Measurements from ENCODE around the gene CAMTA2.
A peak's percentile ranks its signal among the peaks of the same experiment; 100 is the strongest.
"Not testable (repeated sequence)": the region's sequence is repeated elsewhere in the genome, so short reads cannot be mapped to it uniquely, and the experiment has no call there.

Gene CAMTA2

DNA sequence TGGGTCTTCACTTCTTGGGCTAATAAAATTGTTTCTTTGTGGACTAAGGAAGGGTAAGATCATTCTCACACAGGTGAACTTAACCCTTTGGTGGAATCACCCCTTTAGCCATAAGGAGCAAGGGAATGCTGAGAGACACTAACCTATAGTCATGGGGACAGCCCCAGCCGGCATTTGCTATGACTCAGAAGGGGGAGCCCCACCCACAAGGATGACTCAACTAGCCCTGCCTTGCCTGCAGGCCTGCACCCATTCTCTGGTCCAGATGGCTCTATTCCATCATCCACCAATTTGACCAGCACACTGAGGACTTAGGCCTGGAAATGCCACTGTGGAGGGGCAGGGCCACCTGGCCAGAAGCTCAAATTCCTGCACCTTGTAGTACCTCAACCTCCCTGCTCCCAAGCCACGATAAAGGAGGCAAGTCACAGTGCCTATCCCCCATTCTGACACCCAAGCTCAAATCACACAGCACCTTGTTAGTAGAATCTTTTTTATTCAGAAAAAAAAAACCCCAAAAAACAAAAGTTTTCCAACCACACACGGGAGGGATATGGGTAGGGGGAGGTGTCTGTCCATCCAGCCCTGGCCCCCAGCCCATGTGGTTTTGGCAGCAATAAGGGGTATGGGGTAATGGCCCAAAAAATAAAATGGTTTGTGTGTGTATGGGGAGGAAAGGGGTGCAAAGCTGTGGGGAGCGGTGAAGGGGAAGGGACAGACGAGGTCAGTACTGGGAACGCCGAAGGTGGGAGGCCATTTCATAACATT lies 42.1 kb downstream of the CAMTA2 start:
- peak; percentile 51 for DNase-seq

DNA sequence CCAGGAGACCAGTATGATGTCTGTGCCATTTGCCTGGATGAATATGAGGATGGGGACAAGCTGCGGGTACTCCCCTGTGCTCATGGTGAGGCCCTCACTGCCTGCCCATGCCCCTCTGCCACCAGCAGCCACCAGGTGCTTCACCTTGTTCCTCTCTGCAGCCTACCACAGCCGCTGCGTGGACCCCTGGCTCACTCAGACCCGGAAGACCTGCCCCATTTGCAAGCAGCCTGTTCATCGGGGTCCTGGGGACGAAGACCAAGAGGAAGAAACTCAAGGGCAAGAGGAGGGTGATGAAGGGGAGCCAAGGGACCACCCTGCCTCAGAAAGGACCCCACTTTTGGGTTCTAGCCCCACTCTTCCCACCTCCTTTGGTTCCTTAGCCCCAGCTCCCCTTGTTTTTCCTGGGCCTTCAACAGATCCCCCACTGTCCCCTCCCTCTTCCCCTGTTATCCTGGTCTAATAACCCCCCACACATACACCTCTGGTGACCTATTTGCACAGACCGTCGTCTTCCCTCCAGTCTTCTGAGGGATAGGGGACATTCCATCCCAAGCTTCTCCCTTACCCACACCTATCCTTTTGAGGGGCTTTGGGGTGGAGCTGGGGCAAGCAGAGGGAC lies 42.8 kb downstream of the CAMTA2 start:
- no peak for DNase-seq

DNA sequence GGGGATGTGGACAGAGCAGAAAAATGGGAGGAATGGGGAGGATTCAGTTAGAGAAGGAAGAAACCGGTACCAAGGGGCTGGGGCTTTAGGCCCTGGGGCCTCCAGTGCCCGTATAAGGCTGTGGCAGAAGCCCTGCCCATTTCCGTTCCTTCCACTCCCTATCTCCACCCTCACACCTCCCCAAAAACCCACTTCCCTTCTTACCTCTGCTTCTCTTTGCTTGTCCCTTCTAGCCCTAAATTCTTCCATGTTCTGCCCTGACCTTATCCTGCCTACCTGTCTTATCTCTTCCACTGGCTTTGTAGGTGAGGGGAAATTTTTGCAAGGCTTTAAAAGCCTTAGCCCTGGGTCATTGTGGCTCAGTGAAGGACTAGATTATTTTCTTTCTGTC lies 43.3 kb downstream of the CAMTA2 start:
- no peak for DNase-seq

DNA sequence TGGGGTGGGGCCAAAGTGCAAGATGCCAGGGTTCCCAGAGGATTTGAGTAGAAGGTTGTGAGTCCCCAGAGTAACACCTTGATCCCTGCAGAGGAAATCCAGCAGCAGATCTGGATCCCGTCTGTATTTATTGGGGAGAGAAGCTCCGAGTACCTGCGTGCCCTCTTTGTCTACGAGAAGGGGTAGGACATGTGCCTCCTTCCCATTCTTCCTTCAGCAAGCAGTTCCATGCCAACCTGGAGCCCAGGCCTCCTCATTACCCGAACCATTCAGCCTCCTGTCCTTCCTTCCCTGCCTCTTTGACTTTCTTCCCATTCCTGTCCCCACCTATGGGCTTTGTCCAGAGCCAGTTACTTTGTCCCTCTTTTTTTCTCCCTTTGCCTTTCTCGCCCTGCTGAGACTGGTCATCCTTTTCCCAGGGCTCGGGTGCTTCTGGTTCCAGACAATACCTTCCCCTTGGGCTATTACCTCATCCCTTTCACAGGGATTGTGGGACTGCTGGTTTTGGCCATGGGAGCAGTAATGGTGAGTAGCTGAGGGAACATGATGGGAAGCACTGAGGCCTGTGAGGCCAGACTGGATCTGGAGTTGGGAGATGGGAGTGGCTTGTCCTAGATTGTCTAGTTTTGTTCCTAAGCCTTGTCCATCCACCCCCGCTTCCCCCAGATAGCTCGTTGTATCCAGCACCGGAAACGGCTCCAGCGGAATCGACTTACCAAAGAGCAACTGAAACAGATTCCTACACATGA lies 44.5 kb downstream of the CAMTA2 start:
- DNase-seq = no peak

DNA sequence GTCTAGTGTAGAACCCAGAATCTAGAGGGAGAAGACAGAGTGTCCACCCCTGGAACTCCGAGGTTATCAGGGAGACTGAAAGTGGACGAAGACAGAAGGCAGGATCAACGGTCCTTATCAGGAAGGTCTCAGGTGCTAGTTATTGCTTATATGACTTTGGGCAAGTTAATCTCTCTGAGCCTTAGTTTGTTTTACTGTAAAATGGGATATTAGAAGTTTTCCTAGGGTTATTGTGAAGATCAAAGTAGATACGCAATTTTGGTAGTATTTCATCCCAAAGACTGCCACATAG lies 46.2 kb downstream of the CAMTA2 start:
- no peak for DNase-seq

DNA sequence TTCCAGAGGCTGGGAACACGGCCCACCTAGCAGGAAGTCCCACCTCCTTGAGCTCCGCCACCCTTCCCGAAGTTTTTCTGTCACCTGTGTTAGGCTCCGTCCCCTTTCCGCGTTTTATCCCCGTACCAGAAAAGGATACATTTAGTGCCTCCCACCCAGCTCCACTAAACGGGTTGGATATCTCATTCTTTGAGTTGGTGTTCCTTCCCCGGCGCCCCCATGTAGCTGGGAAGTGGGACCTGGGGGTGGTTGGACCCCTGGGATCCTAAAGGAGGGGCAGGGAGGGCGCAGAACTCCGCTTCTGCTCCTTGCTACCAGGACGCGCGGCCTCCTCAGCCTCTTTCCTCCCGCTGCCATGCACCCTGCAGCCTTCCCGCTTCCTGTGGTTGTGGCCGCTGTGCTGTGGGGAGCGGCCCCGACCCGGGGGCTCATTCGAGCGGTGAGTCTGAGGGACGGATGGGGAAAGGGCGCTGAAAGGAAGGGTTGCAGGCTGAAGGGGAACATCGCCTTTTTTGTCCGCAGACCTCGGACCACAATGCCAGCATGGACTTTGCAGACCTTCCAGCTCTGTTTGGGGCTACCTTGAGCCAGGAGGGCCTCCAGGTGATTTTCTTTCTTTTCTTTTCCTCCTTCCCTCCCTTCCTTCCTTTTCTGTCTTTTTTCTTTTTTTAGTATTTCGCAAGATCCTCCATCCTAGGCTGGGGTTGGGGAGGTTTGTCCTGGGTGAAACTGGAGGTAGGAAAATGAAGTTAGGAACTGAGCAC lies 46.7 kb downstream of the CAMTA2 start:
- DNase-seq = no peak

DNA sequence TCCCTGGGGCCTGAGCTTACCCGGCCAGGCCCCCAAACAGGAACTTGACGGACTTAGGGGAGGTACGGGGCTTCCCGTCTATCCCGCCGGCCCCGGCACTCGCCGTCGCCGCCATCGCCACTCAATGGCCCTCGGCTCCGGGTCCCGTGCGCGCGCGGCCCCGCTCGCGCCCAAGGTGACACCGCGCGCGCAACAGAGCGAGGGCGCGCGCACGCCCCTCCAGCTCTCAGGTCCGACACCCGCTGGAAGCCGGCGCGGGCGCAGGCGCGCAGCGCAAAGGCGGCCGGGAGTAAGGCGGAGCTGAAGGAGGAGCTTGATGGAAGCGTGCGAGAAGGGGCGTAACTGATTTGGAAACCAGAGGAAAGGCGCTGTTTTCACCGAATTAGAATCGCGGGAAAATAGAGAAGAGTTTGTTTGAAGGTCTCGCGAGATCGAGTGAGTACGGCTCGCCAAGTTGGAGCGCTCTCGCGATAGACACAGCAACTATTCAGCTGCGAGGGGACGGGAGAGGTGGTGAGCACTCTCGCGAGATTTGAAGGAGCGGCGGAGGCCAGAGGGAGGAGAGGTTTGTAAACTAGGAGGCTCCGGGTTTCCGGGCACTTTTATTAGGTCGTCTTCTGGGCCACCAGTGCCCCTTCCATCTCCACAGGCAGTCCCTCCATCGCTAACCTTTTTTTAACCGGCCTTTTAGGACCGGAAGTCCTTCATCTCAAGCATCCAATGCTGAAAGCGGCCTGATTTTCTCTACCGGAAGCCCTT lies 47.5 kb downstream of the CAMTA2 start, which contains the start of the genes RNF167 and SLC25A11:
RNF167 (plus strand) TSS at position 473 of the 759 bp plus-strand sequence. CDS start 642 bp downstream, outside the sequence.
SLC25A11 (minus strand) TSS at position 251 of the 759 bp plus-strand sequence; CDS start at position 115, 136 bp downstream.
- peak; percentile 96 for DNase-seq

DNA sequence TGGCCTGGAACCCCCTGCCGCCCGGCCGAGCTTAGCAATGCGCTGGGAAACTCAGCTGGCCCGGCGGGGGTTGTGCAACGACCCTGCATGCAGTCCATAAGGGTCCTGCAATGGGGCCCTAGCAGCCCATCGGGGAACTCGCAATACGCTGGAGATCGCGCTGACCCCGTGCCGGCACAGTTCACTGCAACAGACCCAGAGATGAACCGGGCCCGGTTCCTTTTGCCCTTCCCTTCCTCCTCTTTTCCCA lies 48.0 kb downstream of the CAMTA2 start:
- DNase-seq = no peak

DNA sequence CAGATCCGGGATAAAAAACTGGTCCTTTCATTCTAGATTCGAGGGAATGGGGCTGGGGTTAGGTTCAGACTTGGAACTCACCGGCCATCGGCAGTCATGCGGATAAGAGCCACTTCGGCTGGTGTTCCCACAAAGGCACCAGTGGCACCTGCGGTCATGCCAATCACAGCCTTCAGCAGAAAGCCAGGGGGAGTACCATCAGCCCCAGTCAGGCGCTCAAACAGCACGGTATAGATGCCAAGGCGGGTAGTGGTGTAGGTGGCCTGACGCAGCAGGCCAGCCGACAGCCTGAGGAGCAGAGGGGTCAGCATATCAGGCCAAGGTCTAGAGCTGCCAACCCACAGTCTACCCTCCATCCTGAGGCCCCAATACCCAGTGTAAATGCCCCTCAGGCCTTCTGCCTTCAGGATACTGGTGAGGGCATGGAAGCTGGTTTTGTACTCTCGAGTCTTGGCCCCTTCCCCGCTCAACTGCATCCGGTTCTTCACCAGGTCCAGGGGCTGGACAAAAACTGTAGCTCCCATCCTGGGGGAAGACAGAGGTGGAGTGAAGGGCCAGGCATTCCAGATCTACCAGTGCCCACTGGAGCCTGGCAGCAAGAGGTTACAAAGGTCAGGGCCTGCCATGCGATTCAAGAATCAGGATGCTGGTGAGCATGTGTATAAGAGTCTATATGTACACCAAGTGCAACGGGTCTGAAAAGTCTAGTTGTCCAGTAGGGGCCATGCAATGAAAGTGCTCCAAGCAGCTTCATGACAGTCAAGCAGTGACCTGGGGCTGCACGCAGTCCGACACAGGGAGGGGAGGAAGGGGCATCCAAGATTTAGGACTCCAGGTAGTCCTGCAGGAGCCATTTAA lies 48.6 kb downstream of the CAMTA2 start:
- DNase-seq = peak; percentile 31

DNA sequence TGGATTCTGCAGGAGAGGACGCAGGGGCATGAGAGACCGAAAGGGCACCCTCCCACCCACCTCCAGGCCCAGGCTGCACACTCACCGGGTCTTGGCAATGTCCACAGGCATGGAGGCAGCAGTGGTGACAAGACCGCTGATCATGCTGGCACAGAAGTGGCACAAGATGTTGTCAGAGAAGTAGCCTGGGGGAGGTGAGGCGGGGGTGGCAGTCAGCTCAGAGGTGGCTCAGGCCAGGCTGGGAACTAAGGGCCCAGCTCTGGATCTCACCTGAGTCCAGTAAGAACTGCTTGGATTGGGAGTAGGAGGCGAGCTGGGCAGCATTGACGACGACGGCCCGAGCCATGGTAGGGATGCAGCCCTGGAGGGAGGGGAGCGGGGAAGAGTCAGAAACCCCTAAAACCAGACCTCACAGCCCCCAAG lies 49.4 kb downstream of the CAMTA2 start:
- no peak for DNase-seq

DNA sequence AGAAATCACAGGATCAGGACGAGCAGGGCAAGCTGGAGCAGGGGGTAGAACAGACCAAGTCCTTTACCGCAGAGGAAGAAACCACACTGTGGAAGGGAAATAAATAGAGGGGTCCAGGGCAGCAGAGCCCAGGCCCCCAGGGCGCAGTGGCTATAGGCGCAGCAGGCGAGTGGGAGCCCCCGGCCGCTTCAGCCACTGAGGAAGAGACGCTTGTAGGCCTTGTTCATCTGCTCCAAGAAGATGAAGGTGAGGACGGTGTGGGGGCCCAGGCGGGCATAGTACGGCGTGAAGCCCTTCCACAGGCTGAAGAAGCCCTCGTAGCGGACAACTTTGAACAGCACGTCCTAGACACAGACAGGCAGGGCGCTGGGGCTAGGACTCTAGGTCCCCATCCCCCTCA lies 49.9 kb downstream of the CAMTA2 start:
- DNase-seq = no peak

DNA sequence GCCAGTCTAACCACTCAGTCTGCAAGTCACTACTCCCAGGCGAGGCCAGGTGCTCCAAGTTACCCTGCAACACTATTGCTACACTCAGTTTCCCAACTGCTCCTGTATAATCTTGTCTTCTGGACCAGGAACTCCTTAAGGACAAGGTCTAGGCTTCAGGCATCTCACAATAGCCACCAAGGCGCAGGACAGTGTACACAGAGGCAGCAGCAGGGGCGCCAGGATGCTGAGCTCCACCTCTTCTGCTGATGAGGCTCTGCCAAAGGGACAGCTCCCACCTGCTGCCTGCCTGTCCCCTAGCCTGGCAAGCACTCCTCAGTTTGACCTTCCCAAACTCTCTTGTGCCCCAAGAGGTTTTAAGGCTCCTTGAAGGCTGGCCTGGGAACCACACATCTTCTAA lies 51.0 kb downstream of the CAMTA2 start:
- DNase-seq = no peak

DNA sequence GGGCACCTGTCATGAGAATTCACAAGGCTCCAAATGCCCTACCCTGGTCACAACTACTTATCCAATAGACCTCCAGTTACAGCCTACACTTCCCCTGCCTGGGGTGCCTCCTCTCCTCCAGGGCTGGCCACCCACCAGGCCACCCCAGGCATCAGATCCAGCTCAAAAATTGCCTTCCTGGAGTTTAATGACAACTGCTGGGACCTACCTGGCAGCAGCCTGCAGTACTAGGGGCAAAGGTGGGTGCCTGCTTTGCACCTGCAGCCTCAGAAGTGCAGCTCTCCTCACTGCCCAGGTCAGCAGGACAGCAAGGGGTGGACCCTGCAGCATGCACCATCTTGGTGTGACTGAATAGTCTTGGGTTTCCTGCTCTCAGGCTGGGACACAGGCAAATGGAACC lies 51.8 kb downstream of the CAMTA2 start:
- no peak for DNase-seq

DNA sequence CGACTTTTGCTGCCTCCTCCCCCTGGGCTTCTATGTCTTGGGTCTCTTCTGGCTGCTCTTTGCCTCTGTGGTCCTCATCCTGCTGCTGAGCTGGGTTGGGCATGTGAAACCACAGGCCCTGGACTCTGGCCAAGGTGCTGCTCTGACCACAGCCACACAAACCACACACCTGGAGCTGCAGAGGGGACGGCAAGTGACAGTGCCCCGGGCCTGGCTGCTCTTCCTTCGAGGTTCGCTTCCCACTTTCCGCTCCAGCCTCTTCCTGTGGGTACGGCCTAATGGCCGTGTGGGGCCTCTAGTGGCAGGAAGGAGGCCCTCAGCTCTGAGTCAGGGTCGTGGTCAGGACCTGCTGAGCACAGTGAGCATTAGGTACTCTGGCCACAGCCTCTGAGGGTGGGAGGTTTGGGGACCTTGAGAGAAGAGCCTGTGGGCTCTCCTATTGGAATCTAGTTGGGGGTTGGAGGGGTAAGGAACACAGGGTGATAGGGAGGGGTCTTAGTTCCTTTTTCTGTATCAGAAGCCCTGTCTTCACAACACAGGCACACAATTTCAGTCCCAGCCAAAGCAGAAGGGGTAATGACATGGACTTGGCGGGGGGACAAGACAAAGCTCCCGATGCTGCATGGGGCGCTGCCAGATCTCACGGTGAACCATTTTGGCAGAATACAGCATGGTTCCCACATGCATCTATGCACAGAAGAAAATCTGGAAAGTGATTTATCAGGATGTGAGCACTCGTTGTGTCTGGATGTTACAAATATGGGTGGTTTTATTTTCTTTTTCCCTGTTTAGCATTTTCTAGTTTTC lies 53.1 kb downstream of the CAMTA2 start:
- DNase-seq = peak; percentile 92

DNA sequence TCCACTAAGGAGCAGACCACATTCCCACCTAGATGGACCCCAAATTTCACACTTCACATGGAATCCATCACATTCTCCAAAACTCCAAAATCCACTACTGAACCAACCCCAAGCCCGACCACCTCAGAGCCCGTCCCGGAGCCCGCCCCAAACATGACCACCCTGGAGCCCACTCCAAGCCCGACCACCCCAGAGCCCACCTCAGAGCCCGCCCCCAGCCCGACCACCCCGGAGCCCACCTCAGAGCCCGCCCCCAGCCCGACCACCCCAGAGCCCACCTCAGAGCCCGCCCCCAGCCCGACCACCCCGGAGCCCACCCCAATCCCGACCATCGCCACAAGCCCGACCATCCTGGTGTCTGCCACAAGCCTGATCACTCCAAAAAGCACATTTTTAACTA lies 53.8 kb downstream of the CAMTA2 start:
- DNase-seq = no peak

DNA sequence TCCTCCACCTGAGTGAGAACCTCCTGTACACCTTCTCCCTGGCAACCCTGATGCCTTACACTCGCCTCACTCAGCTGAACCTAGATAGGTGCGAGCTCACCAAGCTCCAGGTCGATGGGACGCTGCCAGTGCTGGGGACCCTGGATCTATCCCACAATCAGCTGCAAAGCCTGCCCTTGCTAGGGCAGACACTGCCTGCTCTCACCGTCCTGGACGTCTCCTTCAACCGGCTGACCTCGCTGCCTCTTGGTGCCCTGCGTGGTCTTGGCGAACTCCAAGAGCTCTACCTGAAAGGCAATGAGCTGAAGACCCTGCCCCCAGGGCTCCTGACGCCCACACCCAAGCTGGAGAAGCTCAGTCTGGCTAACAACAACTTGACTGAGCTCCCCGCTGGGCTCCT lies 54.7 kb downstream of the CAMTA2 start:
- no peak for DNase-seq

DNA sequence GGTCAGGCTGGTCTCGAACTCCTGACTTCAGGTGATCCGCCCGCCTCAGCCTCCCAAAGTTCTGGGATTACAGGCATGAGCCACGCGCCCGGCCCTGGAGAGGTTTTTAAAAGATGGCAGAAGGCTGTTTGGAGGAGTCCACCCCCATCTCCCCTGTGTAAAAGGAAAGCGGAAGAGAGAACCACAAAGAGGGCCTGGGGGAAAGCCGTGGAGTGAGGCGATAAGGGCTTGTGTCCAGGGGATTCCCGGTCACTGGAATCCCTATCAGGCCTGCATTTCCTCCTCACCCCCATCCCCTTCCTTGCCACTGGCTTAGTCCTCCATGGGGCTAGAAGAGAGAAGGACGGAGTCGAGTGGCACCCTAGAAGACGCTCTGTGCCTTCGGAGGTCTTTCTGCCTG lies 55.5 kb downstream of the CAMTA2 start, which contains the start of gene GP1BA:
GP1BA (plus strand) TSS at position 315 of the 400 bp plus-strand sequence. CDS start 328 bp downstream, outside the sequence.
- no peak for DNase-seq

DNA sequence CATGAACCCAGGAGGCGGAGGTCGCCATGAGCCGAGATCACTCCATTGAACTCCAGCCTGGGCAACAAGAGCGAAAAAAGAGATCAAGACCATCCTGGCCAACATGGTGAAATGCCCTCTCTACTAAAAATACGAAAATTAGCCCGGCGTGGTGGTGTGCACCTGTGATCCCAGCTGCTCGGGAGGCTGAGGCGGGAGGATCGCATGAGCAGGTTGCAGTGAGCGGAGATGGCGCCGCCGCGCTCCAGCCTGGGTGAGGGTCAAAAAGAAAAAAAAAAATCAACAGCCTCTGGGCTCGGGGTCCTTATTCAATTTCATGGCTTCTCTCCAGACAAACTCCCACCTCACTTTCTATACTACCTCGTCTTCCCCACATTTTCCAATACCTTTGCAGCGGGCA lies 58.6 kb downstream of the CAMTA2 start:
- DNase-seq = no peak

DNA sequence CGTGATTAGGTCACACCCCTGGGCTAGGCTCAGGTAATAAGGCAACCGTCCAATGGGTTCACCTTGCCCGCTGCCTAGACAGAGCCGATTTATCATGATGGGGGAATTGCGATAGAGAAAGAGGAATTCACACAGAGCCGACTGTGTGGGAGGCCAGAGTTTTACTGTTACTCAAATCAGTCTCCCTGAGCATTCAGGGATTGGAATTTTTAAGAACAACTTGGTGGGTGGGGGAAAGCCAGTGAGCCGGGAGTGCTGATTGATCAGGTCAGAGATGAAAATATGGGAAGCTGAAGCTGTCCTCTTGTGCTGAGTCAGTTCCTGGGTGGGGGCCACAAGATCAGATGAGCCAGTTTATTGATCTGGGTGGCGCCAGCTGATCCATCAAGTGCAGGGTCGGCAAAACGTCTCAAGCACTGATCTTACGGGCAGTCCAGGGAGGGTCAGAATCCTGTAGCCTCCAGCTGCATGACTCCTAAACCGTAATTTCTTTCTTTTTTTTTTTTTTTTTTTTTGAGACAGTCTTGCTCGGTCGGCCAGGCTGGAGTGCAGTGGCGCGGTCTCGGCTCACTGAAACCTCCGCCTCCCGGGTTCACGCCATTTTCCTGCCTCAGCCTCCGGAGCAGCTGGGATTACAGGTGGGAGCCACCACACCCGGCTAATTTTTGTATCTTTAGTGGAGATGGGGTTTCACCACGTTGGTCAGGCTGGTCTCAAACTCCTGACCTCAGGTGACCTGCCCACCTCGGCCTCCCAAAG lies 60.7 kb downstream of the CAMTA2 start:
- DNase-seq = not testable (repeated sequence)

DNA sequence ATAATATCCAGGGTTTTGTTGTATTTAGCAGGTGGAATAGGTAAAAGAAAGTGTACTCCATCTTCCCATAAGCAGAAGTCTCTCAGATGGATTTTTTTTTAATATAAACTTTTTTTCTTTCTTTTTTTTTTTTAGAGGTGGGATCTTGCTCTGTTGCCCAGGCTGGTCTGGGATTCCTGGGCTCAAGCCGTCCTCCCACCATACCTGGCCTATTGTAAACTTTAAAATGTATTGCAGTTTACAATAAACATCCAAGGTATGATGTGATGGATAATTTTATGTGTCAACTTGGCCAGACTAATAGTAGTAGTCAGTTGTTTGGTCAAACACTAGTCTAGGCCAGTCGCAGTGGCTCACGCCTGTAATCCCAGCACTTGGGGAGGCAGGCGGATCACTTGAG lies 66.2 kb downstream of the CAMTA2 start:
- DNase-seq = no peak
